Activated CD8-positive, alpha-beta memory T cell treated with anti-CD3 and anti-CD28 coated beads for 24 hours (primary cell): ENCODE results near the gene MIPEP.
"Not testable (repeated sequence)": the region's sequence is repeated elsewhere in the genome, so short reads cannot be mapped to it uniquely, and the experiment has no call there.

ENCODE experiments used
- DNase-seq: peaks from one replicate; pipeline ENCODE4 v3.0.0-alpha.2; 2020

MIPEP gene

GRCh38 chr13:23888658-23889614, at the start of gene MIPEP:
Gene MIPEP (minus strand): TSS chr13:23889400. CDS start chr13:23889320, 80 bp downstream.
- DNase-seq = peak; percentile 97

GRCh38 chr13:23934520-23934919, 45.3 kb upstream of the MIPEP start:
- DNase-seq = no peak

GRCh38 chr13:23928985-23929384, 39.8 kb upstream of the MIPEP start:
- no peak for DNase-seq

GRCh38 chr13:23923031-23923430, 33.8 kb upstream of the MIPEP start:
- DNase-seq = no peak

- DNase-seq = no peak
Measured at GRCh38 chr13:23922005-23922932, 33.1 kb upstream of the MIPEP start.

- no peak for DNase-seq
Measured at GRCh38 chr13:23921451-23921888, 32.3 kb upstream of the MIPEP start.

- no peak for DNase-seq
Measured at GRCh38 chr13:23919006-23919405, 29.8 kb upstream of the MIPEP start.

GRCh38 chr13:23918208-23918607, 29.0 kb upstream of the MIPEP start:
- no peak for DNase-seq

GRCh38 chr13:23915308-23915707, 26.1 kb upstream of the MIPEP start:
- no peak for DNase-seq

- DNase-seq = no peak
Measured at GRCh38 chr13:23912469-23912868, 23.3 kb upstream of the MIPEP start.

GRCh38 chr13:23909606-23910005, 20.4 kb upstream of the MIPEP start:
- no peak for DNase-seq

GRCh38 chr13:23905766-23906165, 16.6 kb upstream of the MIPEP start:
- DNase-seq = no peak

- DNase-seq = no peak
Measured at GRCh38 chr13:23903906-23904280, 14.7 kb upstream of the MIPEP start.

- no peak for DNase-seq
Measured at GRCh38 chr13:23902975-23903905, 14.0 kb upstream of the MIPEP start.

- DNase-seq = no peak
Measured at GRCh38 chr13:23901365-23901764, 12.2 kb upstream of the MIPEP start.

- no peak for DNase-seq
Measured at GRCh38 chr13:23899555-23899954, 10.4 kb upstream of the MIPEP start.

- DNase-seq = no peak
Measured at GRCh38 chr13:23898101-23898500, 8.9 kb upstream of the MIPEP start.

GRCh38 chr13:23897452-23897919, 8.3 kb upstream of the MIPEP start, which contains the start of gene C1QTNF9B:
Gene C1QTNF9B (minus strand): TSS chr13:23897502.
- DNase-seq = not testable (repeated sequence)

- DNase-seq = not testable (repeated sequence)
Measured at GRCh38 chr13:23894746-23895145, 5.5 kb upstream of the MIPEP start.

- DNase-seq = not testable (repeated sequence)
Measured at GRCh38 chr13:23893791-23894190, 4.6 kb upstream of the MIPEP start.

- DNase-seq = no peak
Measured at GRCh38 chr13:23889615-23890607, 711 bp upstream of the MIPEP start.
